Measurements from ENCODE around the gene P4HA2. TPM values are rescaled to one million over a fixed set of nuclear protein-coding genes. Genes with fewer than 3 reads are reported as not detected.
A peak's percentile ranks its signal among the peaks of the same experiment; 100 is the strongest.

Gene P4HA2
- polyA plus RNA-seq, 1 donor (not counting 4 experiments of a cell fraction or from before 2014, with no cell fraction given): 93.6 TPM

DNA sequence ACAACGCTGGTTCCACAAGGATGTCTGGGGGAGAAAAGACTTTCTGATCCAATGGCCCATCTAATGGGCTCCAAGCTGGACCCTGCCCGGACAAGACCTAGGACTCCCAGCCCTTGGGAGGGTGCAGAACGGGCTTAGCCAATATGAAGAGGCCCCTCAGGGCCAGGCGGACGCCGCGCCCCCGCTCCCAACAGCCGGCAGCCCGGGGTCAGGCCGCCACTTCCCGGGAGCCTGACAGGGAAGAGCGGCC is 493 bp downstream of the P4HA2 start:
- peak overlapping the region; percentile 64 for H3K27ac ChIP-seq (ENCODE audit: control insufficient read depth, insufficient read depth, low read length)
- H3K4me1 ChIP-seq (ENCODE audit: control insufficient read depth, extremely low read depth, insufficient read depth, low read length): peaks cover 31% of the 10 kb centered on the region
- H3K9me3 ChIP-seq (ENCODE audit: control insufficient read depth, low read depth, low read length): no peaks in the 10 kb centered on the region
- TF ChIP-seq, protein P1, sequence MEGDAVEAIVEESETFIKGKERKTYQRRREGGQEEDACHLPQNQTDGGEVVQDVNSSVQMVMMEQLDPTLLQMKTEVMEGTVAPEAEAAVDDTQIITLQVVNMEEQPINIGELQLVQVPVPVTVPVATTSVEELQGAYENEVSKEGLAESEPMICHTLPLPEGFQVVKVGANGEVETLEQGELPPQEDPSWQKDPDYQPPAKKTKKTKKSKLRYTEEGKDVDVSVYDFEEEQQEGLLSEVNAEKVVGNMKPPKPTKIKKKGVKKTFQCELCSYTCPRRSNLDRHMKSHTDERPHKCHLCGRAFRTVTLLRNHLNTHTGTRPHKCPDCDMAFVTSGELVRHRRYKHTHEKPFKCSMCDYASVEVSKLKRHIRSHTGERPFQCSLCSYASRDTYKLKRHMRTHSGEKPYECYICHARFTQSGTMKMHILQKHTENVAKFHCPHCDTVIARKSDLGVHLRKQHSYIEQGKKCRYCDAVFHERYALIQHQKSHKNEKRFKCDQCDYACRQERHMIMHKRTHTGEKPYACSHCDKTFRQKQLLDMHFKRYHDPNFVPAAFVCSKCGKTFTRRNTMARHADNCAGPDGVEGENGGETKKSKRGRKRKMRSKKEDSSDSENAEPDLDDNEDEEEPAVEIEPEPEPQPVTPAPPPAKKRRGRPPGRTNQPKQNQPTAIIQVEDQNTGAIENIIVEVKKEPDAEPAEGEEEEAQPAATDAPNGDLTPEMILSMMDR (optimal IDR thresholded peaks at IDR 0.05 in 1 of 3, IDR thresholded peaks at IDR 0.05 in 1 of 3, conservative IDR thresholded peaks at IDR 0.05 in 1 of 3; ENCODE audit: extremely low read depth in 1 of 3, insufficient read depth in 2 of 3, low read length in 3 of 3): no peak
- TF ChIP-seq EZH2 (IDR thresholded peaks at IDR 0.05; ENCODE audit: low read length): no peak
- peak overlapping the region; percentile 51 to 83 (median 81) for H3K4me3 ChIP-seq (ENCODE audit: control insufficient read depth in 2 of 3, extremely low read depth in 1 of 3, insufficient read depth in 2 of 3, low read depth in 1 of 3, low read length in 3 of 3)
- H3K36me3 ChIP-seq (ENCODE audit: control insufficient read depth in 2 of 2, extremely low read depth in 1 of 2, insufficient read depth in 2 of 2, low read length in 2 of 2): no peaks in the 10 kb centered on the region
- DNase-seq (ENCODE audit: low read depth, low spot score) (no peak), FAIRE-seq (no peak)
- no peaks in the 10 kb centered on the region for H3K27me3 ChIP-seq (ENCODE audit: control insufficient read depth, extremely low read depth, insufficient read depth, low read length)
- H2AFZ ChIP-seq (ENCODE audit: control insufficient read depth, low read length): peak overlapping the region; percentile 38
- dilution Hi-C loops (cut with MboI; ENCODE audit: extremely low pct_ligation_motif_present, low sequenced_read_pairs): no loop called here
- H4K20me1 ChIP-seq (ENCODE audit: control insufficient read depth, extremely low read depth, insufficient read depth, low read length): no peaks in the 10 kb centered on the region
- H3K9ac ChIP-seq (ENCODE audit: control insufficient read depth, extremely low read depth, insufficient read depth, low read length): peak overlapping the region; percentile 76
- H3K79me2 ChIP-seq (ENCODE audit: control insufficient read depth, insufficient read depth, low read length): peaks cover 30% of the 10 kb centered on the region
- H3K4me2 ChIP-seq (ENCODE audit: control insufficient read depth, extremely low read depth, insufficient read depth, low read depth, low read length): peak overlapping the region; percentile 98
- H3K9me1 ChIP-seq (ENCODE audit: control insufficient read depth, extremely low read depth, insufficient read depth, low read length): no peaks in the 10 kb centered on the region

- Histone ChIP-seq H4K20me1 (ENCODE audit: control insufficient read depth, extremely low read depth, insufficient read depth, low read length) (no peaks in the 10 kb centered on the region), H3K9me1 (ENCODE audit: control insufficient read depth, extremely low read depth, insufficient read depth, low read length) (no peaks in the 10 kb centered on the region), H3K9me3 (ENCODE audit: control insufficient read depth, low read depth, low read length) (no peaks in the 10 kb centered on the region), H2AFZ (ENCODE audit: control insufficient read depth, low read length) (peak overlapping the region; percentile 38), H3K36me3 (ENCODE audit: control insufficient read depth in 2 of 2, extremely low read depth in 1 of 2, insufficient read depth in 2 of 2, low read length in 2 of 2) (no peaks in the 10 kb centered on the region), H3K4me1 (ENCODE audit: control insufficient read depth, extremely low read depth, insufficient read depth, low read length) (peaks cover 35% of the 10 kb centered on the region), H3K27ac (ENCODE audit: control insufficient read depth, insufficient read depth, low read length) (peak overlapping the region; percentile 64), H3K27me3 (ENCODE audit: control insufficient read depth, extremely low read depth, insufficient read depth, low read length) (no peaks in the 10 kb centered on the region), H3K79me2 (ENCODE audit: control insufficient read depth, insufficient read depth, low read length) (peaks cover 34% of the 10 kb centered on the region), H3K9ac (ENCODE audit: control insufficient read depth, extremely low read depth, insufficient read depth, low read length) (peak overlapping the region; percentile 76), H3K4me3 (ENCODE audit: control insufficient read depth in 2 of 3, extremely low read depth in 1 of 3, insufficient read depth in 2 of 3, low read depth in 1 of 3, low read length in 3 of 3) (peak overlapping the region; percentile 51 to 83 (median 81)), H3K4me2 (ENCODE audit: control insufficient read depth, extremely low read depth, insufficient read depth, low read depth, low read length) (peak overlapping the region; percentile 98)
- FAIRE-seq: no peak
- DNase-seq (ENCODE audit: low read depth, low spot score): no peak
- dilution Hi-C loops (cut with MboI; ENCODE audit: extremely low pct_ligation_motif_present, low sequenced_read_pairs): no loop called here
- TF ChIP-seq, protein P1 (optimal IDR thresholded peaks at IDR 0.05 in 1 of 3, IDR thresholded peaks at IDR 0.05 in 1 of 3, conservative IDR thresholded peaks at IDR 0.05 in 1 of 3; ENCODE audit: extremely low read depth in 1 of 3, insufficient read depth in 2 of 3, low read length in 3 of 3): no peak
- TF ChIP-seq EZH2 (IDR thresholded peaks at IDR 0.05; ENCODE audit: low read length): no peak
These were observed 978 bp downstream of the P4HA2 start for GRCh38 chr5:132226516-132227234.
